GM19397 (cell line): ENCODE measurements around the gene PLEKHM3.

Experiments
- ATAC-seq: cut with Tn5 transposase; IDR thresholded peaks from one replicate; pipeline ENCODE4 v1.9.1; 2021; ENCODE audit warnings: mild to moderate bottlenecking, moderate library complexity; ENCODE audit not compliant: unreplicated experiment

PLEKHM3 gene

GRCh38 chr2:207895274-207895860, 130.0 kb downstream of the PLEKHM3 start:
- ATAC-seq: no peak

DNA sequence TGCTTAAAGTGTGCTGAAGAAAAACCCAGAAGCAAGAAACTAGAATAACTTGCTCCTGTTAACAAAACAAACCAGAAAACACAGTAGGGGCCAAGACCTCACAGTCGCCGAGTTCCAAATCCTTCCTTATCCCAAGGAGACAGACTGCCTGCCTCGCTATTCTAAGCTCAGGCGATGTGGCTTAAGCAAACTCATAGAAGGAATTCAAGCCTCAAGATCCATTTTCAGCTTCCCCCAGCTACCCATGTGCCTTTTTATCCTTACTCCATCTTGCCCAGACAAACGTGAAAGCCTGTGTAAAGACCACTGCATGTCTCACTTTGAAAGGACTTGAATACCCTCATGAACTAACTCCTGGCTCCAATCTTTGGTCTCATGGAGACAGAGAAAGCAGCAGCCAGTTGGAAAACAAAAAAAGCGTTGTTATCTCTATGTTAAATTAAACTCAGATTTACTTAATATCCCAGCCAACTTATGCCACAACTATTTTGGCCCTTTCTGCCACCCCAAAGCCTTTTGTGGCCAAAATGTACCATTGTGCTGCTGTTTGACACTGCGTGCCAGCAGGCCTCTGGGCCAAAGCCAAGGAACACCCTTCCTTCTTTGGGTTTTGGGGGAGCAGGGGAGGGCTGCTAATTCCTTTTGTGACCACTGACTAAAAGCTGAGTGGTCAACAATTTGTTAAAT, 132.5 kb downstream of the PLEKHM3 start:
- no peak for ATAC-seq

- ATAC-seq: no peak
Measured at GRCh38 chr2:207891086-207891844, 134.1 kb downstream of the PLEKHM3 start.

- ATAC-seq: no peak
Measured at GRCh38 chr2:207887500-207887899, 137.8 kb downstream of the PLEKHM3 start.

- ATAC-seq: no peak
Measured at GRCh38 chr2:207885010-207885409, 140.3 kb downstream of the PLEKHM3 start.

DNA sequence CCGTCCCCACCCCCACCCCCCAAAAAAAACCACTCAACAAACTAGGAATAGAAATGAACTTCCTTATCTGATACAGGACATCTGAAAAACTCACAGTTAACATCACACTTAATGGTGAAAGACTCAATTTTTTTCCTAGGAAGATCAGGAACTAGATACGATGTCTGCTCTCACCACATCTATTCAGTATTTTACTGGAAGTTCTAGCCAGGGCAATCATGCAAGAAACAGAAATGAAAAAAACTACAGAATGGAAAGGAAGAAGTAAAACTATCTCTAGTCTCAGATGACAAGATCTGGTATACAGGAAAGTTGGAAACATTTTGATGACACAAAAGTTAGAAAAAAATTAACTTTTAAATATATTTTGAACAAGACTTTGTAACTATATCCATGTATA, 141.2 kb downstream of the PLEKHM3 start:
- ATAC-seq: no peak

- peak; percentile 62 for ATAC-seq
Measured at GRCh38 chr2:207883002-207883780, 142.1 kb downstream of the PLEKHM3 start.

DNA sequence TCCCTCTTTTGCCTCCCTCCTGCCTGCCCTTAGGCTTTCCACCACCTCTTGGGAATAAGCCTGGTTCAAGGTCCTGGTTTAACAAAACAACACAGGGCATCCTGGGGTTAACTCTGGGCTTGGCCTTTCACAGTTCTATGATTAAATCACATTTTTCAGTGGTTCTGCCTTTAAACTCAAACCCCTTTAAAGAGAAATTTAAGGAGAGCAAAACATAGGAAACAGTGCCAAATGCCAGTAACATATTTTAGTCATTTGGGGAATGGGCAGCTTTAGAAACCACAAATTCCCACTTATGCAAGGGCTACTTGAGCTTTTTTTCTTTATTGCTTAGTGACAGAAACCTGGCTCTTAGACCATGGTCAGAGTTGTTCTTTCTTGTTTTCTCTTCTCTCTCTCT, 143.4 kb downstream of the PLEKHM3 start:
- no peak for ATAC-seq

- ATAC-seq: no peak
Measured at GRCh38 chr2:207879536-207879935, 145.8 kb downstream of the PLEKHM3 start.

GRCh38 chr2:207876842-207877535, 148.3 kb downstream of the PLEKHM3 start:
- ATAC-seq: no peak

- ATAC-seq: no peak
Measured at GRCh38 chr2:207875473-207876212, 149.7 kb downstream of the PLEKHM3 start.

DNA sequence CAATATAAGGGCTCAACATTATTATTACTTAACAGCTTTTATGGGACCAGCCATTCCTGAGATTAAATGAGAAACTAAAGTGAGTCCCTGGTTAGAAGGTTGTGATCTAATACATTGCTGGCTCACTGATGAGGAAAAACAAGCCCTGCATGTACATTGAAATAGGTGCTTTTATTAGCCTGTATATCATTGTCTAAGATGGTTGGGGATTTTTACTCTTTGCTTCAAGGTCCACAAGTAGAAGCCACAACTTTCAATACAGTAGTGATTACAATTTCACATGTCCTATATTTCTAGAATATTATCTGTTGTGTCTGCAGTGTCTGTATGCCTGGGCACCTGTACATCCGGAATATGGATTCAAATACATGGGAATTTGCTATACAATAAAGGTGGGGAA, 151.5 kb downstream of the PLEKHM3 start:
- peak; percentile 61 for ATAC-seq

DNA sequence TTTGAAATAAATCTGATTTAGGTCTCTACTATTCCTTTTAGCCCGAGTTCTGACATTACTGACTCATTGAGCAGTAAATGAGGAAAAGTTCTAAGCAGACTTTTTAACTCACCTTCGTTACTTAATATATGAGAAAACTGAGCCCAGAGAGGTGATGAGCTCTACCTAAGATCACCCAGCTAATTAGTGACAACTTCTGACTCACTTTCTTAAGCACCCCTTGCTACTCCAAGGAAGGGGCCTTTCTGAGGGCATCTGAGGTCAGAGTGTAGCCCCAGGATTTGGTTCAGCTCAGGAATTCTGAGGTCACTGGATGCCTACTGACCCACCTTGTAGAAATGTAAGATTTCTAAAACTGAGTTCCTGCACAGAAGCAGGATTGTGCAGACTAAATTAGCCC, 153.4 kb downstream of the PLEKHM3 start:
- no peak for ATAC-seq

- ATAC-seq: no peak
Measured at GRCh38 chr2:207871506-207871905, 153.8 kb downstream of the PLEKHM3 start.

DNA sequence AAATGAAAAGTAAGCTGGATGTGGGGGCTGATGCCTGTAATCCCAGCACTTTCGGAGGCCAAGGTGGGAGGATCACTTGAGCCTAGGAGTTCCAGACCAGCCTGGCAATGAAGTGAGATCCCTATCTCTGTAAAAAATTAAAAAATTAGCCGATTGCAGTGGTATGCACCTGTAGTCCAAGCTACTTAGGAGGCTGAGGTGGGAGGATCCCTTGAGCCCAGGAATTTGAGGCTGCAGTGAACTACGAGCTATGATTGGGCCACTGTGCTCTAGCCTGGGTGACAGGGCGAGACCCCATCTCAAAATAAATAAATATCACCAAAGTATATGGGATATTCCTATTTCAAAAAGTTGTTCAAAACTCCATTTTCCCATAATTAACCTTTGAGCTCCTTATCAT, 154.5 kb downstream of the PLEKHM3 start:
- no peak for ATAC-seq

- ATAC-seq: no peak
Measured at GRCh38 chr2:207869784-207870778, 155.2 kb downstream of the PLEKHM3 start.

DNA sequence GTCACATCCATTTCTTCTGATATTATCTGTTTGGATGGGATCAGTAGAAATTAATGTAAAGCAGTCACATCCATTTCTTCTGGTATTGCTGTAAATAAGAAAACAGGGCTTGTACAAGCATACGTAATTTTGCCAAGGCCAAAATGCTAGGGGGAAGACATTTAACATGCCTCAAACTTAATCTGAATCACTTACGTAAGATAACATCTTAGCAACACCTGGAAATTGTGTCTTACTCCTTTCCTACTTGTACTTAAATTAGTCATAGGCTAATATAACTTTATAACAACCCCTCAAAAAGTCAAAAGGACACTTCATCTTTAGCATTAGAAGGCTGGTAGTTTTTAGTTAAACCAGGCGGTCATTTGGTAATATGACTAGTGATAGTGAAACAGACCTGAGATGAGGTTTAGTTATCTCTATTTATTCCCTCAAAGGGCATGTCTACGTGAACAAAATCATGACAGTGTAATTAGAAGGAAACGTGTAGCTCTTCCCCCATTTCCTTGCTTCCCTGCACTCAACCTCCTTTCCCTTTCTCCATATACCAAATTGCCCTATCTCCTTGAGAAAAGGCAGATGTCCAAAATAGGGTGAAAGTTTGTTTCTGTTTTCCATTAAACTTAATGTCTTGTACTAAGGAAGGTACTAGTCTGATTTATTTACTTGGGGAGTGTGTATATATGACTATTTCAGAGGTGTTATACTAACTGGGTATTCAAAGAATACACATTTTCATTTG, 156.3 kb downstream of the PLEKHM3 start:
- no peak for ATAC-seq

DNA sequence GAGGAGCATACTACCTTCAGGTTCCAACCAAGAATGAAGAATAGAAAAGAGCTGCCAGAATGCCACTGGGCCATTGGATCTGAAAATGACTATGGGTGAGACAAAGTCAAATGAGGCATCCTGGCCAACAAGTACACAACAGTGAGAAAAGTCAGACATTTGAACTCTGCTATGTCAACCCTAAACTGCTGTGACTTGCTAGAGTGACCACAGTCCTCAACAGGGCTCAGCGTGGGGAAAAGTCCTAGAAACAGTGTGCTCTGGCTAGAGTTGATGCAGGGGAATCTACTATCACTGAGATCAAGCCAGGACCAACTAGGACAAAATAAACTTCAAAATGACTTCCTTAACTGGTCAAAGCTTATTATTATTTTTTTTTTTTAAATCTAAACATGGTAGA, 157.4 kb downstream of the PLEKHM3 start:
- no peak for ATAC-seq
